Esophagus squamous epithelium (tissue), 5 donors: ENCODE data around the gene ARF4. TPM values are rescaled to one million over a fixed set of nuclear protein-coding genes. Genes with fewer than 3 reads are reported as not detected.

ENCODE experiments used
- DNase-seq: peaks from one replicate; lab custom pipeline; 2025; lab: John Stamatoyannopoulos, UW
- H3K27ac ChIP-seq, 4 donors: fragments of 200-600 bp; sonication (generic); one replicate each; pipeline ENCODE4 v1.5.1; 2016 to 2019; ENCODE audit warnings: mild to moderate bottlenecking in 1 of 4
- H3K27me3 ChIP-seq, 4 donors: fragments of 200-600 bp; sonication (generic); 1 replicate in 3 of 4; 2 replicates in 1 of 4; pipeline versions ENCODE4 v1.5.1 to v1.6.0; 2017 to 2021; ENCODE audit warnings: antibody characterized with exemption in 1 of 4
- H3K36me3 ChIP-seq, 3 donors: fragments of 200-600 bp; sonication (generic); one replicate each; pipeline ENCODE4 v1.5.1; 2016 to 2019
- H3K4me1 ChIP-seq, 3 donors: fragments of 200-600 bp; sonication (generic); one replicate each; pipeline ENCODE4 v1.5.1; 2017 to 2019
- H3K4me3 ChIP-seq, 4 donors: fragments of 200-600 bp; sonication (generic); 1 replicate in 3 of 4; 2 replicates in 1 of 4; pipeline ENCODE4 v1.5.1; 2016 to 2019; ENCODE audit warnings: mild to moderate bottlenecking in 2 of 4, moderate library complexity in 1 of 4
- H3K9me3 ChIP-seq, 3 donors: fragments of 200-600 bp; sonication (generic); one replicate each; pipeline ENCODE4 v1.5.1; 2016 to 2019
- POLR2A ChIP-seq, 4 donors: fragments of 450-650 bp; IDR thresholded peaks; one replicate each; pipeline ENCODE4 v1.6.1; 2017; ENCODE audit warnings: antibody characterized with exemption in 4 of 4, mild to moderate bottlenecking in 4 of 4, moderate library complexity in 3 of 4
- WGBS, 2 donors: methylation state at CpG; one replicate each; pipeline ENCODE4 v1.1.5; 2018; 5-methylcytosine and 5-hydroxymethylcytosine counted together
- intact Hi-C: fragments of 100-400 bp; cut with DNase I; formaldehyde crosslinking; loops from one replicate; pipeline ENCODE4 v1.15.0; 2022
- total RNA-seq, 4 donors: library from RNA; depleted of rRNA; stranded (reverse); fragments of >200 nt; gene quantifications; one replicate each; pipeline ENCODE4 v1.1.0, GENCODE V29; 2016
- TF ChIP-seq, protein P1 (sequence below), 6 experiments: fragments of 450-650 bp in 4 of 6; fragments of 200-600 bp in 2 of 6; sonication (generic) in 2 of 6; IDR thresholded peaks; one replicate each; pipeline ENCODE4 v1.5.1; 2016 to 2019; ENCODE audit warnings: antibody characterized with exemption in 6 of 6, mild to moderate bottlenecking in 4 of 6, moderate library complexity in 4 of 6
- donor health status: DM: yes; HTN: yes; CAD: no.

ARF4 gene
- total RNA-seq, 4 donors from 2014 or later, result 65.1 to 113 (median 88.2) TPM

DNA sequence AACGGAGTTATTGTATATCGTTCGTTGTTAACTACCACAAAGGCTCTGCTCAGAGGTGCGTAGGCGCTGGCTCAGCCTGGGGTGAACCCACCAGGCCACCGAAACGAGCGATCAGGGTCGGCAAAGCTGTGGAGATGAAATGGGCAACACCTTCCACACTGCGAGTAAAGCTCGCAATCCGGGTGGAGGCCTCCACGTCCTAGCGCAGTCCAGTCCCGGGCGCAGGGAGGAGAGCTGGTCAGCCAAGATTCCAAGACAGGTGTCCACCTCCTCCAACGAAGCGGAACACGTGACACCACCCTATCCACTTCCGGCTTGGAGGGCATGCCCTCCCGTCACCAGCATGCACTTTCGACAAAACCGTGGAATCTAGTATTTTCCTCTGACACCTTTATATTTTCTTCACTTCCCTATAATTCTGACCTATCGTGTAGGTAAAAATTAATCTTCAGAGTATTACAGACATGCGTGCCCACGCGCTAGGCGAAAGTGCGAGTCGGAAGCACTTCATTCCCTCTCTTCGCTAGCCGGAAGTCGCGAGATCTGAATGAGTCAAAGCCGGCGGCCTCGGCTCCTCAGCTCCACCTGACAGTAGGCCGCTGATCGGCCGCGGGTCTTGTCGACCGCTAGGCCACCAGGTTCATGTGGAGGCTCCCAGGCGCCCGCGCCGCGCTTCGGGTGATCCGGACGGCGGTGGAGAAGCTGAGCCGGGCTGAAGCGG is 41.2 kb downstream of the ARF4 start, which contains the start of gene PDE12:
Gene PDE12, plus strand, starts transcription at position 537 of the 721 bp plus-strand sequence. Its CDS starts 106 bp downstream, at position 643.
- Histone ChIP-seq H3K36me3 (peaks cover 0 to 21% (median 0%) of the 10 kb centered on the region in 3 donors), H3K4me1 (peaks cover 8 to 49% (median 30%) of the 10 kb centered on the region in 3 donors), H3K9me3 (no peaks in the 10 kb centered on the region), H3K4me3 (peak within 1 kb of the TSS; percentile 74 to 97 (median 82)), H3K27ac (peak within 1 kb of the TSS; percentile 92 to 97 (median 93)), H3K27me3 (no peaks in the 10 kb centered on the region)
- 0 to 1% methylated on average over 37 to 42 of the region's 54 CpGs for WGBS, 2 donors
- intact Hi-C loops, result no loop called here
- TF ChIP-seq, protein P1, sequence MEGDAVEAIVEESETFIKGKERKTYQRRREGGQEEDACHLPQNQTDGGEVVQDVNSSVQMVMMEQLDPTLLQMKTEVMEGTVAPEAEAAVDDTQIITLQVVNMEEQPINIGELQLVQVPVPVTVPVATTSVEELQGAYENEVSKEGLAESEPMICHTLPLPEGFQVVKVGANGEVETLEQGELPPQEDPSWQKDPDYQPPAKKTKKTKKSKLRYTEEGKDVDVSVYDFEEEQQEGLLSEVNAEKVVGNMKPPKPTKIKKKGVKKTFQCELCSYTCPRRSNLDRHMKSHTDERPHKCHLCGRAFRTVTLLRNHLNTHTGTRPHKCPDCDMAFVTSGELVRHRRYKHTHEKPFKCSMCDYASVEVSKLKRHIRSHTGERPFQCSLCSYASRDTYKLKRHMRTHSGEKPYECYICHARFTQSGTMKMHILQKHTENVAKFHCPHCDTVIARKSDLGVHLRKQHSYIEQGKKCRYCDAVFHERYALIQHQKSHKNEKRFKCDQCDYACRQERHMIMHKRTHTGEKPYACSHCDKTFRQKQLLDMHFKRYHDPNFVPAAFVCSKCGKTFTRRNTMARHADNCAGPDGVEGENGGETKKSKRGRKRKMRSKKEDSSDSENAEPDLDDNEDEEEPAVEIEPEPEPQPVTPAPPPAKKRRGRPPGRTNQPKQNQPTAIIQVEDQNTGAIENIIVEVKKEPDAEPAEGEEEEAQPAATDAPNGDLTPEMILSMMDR (IDR thresholded peaks at IDR 0.05), result peak in 2 of 6 experiments; percentile 8 to 12
- peak in 3 of 4 donors; percentile 17 to 78 (median 76) for TF ChIP-seq POLR2A (IDR thresholded peaks at IDR 0.05)
- DNase-seq, result peak; percentile 37

GRCh38 chr3:57555306-57555705 is 41.8 kb downstream of the ARF4 start:
- DNase-seq, result no peak
- Histone ChIP-seq H3K27me3 (no peaks in the 10 kb centered on the region), H3K27ac (peak overlapping the region; percentile 92 to 97 (median 93)), H3K36me3 (peaks cover 0 to 15% (median 0%) of the 10 kb centered on the region in 3 donors), H3K9me3 (no peaks in the 10 kb centered on the region), H3K4me1 (peaks cover 8 to 43% (median 30%) of the 10 kb centered on the region in 3 donors), H3K4me3 (peak overlapping the region; percentile 74 to 97 (median 82))
- TF ChIP-seq, protein P1 (IDR thresholded peaks at IDR 0.05), result no peak
- no peak for TF ChIP-seq POLR2A (IDR thresholded peaks at IDR 0.05)
- 26 to 28% methylated on average over 8 of the region's 8 CpGs for WGBS, 2 donors
- intact Hi-C loops, result no loop called here

DNA sequence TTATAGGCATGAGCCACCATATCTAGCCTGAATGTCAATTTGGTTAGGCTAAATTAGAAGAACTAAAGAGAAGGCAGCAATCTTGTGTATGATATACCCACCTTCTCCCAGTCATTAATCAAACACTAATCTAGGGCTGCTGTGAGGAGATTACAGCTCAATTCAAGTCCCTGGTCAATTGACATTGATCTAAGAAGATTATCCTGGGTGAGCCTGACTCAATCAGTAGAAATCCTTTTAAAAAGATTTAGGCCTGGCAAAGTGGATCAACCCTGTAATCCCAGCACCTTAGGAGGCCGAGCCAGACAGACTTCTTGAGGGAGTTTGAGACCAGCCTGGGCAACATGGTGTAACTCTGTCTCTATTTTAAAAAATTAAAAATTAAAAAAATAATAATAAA is 50.5 kb downstream of the ARF4 start:
- Histone ChIP-seq H3K27me3 (peaks cover 0 to 7% (median 0%) of the 10 kb centered on the region in 4 donors), H3K4me3 (no peak overlapping the region), H3K27ac (no peak overlapping the region), H3K4me1 (peaks cover 0 to 11% (median 5%) of the 10 kb centered on the region in 3 donors), H3K9me3 (no peaks in the 10 kb centered on the region), H3K36me3 (no peaks in the 10 kb centered on the region)
- WGBS, 2 donors, result 70 to 88% methylated on average over 1 of the region's 1 CpG
- DNase-seq, result no peak
- TF ChIP-seq, protein P1 (IDR thresholded peaks at IDR 0.05), result no peak
- no peak for TF ChIP-seq POLR2A (IDR thresholded peaks at IDR 0.05)
- intact Hi-C loops, result no loop called here

DNA sequence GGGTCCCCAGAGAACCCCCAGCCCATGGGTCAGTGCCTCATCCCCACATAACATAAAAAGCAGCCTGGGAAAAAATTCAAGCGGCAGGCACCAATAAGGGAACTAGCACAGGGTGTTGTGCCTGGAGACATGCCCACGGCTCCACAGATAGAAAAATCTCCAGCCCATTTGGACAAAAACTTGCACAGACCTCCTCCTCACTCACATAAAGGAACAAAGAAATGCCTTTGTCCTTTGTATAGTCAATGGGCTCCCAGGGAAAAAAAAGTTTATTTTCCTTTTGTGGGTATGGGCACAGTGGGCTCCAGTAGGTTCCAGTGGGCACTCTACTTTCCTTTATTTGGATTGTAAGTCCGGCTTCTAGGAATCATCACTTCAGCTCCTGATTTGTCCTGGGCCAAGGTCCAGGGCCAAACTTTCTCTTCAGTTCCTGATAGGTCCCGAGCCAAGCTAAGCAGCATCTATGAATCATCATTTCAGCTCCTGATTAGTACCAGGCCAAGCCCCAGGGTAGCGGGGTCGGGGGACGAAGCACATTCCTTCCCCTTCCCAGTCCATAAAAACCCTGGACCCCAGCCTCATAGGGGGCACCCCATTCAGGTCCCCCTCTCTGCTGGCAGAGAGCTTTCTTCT is 51.4 kb downstream of the ARF4 start:
- Histone ChIP-seq H3K27me3 (peaks cover 0 to 7% (median 0%) of the 10 kb centered on the region in 4 donors), H3K4me3 (no peak overlapping the region), H3K9me3 (no peaks in the 10 kb centered on the region), H3K4me1 (peaks cover 0 to 11% (median 5%) of the 10 kb centered on the region in 3 donors), H3K36me3 (no peaks in the 10 kb centered on the region), H3K27ac (no peak overlapping the region)
- DNase-seq, result no peak
- TF ChIP-seq, protein P1 (IDR thresholded peaks at IDR 0.05), result no peak
- TF ChIP-seq POLR2A (IDR thresholded peaks at IDR 0.05), result no peak
- WGBS, 2 donors, result 68 to 77% methylated on average over 4 to 7 of the region's 7 CpGs
- intact Hi-C loops, result no loop called here
